ENCODE measurements around the gene RAB26.
"Not testable (repeated sequence)": the region's sequence is repeated elsewhere in the genome, so short reads cannot be mapped to it uniquely, and the experiment has no call there.

DNA sequence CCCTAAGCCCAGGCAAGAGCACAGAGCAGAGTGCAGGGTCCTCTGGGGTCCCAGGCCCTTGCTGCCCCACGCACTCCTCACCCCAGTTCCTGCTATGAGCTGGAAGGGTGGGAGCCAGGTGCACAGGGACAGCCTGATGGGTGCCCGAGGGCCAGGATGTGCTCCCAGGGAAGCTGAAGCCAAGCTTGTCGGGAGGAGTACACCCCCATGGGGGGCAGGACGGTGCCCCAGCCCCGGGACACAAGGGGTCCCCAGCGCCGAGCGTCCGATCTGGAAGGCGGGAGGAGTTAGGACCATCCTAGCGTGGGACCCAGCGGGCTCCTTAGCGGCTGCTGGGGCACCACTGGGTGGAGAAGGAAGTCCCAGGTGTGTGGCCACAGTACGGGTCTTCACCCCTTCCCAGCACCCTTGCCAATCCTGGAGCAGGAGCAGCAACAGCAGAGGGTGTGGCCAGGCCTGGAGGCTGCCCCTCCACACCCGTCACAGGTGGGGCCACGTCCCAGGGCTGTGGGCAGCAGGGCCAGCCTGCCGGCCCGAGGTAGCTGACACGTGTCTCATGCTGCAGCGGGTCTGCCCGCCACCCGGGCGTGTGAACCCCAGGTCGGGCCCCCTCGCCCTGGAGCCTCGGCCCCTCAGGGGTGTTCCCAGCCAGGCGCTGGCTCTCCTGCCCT, 24.6 kb upstream of the RAB26 start:
- TF ChIP-seq, protein P1, sequence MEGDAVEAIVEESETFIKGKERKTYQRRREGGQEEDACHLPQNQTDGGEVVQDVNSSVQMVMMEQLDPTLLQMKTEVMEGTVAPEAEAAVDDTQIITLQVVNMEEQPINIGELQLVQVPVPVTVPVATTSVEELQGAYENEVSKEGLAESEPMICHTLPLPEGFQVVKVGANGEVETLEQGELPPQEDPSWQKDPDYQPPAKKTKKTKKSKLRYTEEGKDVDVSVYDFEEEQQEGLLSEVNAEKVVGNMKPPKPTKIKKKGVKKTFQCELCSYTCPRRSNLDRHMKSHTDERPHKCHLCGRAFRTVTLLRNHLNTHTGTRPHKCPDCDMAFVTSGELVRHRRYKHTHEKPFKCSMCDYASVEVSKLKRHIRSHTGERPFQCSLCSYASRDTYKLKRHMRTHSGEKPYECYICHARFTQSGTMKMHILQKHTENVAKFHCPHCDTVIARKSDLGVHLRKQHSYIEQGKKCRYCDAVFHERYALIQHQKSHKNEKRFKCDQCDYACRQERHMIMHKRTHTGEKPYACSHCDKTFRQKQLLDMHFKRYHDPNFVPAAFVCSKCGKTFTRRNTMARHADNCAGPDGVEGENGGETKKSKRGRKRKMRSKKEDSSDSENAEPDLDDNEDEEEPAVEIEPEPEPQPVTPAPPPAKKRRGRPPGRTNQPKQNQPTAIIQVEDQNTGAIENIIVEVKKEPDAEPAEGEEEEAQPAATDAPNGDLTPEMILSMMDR (IDR thresholded peaks at IDR 0.05) = not testable (repeated sequence)
- TF ChIP-seq POLR2A (IDR thresholded peaks at IDR 0.05) = not testable (repeated sequence)

Data from ovary (tissue), 3 donors.